Coronary artery (tissue), 2 donors: Measurements from ENCODE around the gene POM121C.
"Not testable (repeated sequence)": the region's sequence is repeated elsewhere in the genome, so short reads cannot be mapped to it uniquely, and the experiment has no call there.

Source experiments
- DNase-seq: peaks from one replicate; pipeline ENCODE4 v3.0.0-alpha.2; 2017; ENCODE audit warnings: low spot score
- H3K27ac ChIP-seq, 2 donors: fragments of 200-600 bp; sonication (generic); one replicate each; pipeline ENCODE4 v1.5.1; 2016 to 2019
- H3K4me3 ChIP-seq: fragments of 200-600 bp; sonication (generic); 2 replicates; pipeline ENCODE4 v1.5.1; 2016; ENCODE audit warnings: mild to moderate bottlenecking, moderate library complexity
- CTCF ChIP-seq: fragments of 200-600 bp; sonication (generic); IDR thresholded peaks from one replicate; pipeline ENCODE4 v1.5.1; 2019; ENCODE audit warnings: antibody characterized with exemption

POM121C gene

GRCh38 chr7:75485979-75486643 is at the start of gene POM121C:
Gene POM121C, minus strand, starts transcription at chr7:75486299. Its CDS starts 44,803 bp downstream, at chr7:75441496.
- Histone ChIP-seq H3K27ac (peak within 1 kb of the TSS; percentile 86 to 92), H3K4me3 (peak within 1 kb of the TSS; percentile 90)
- DNase-seq, result peak; percentile 95

- Histone ChIP-seq H3K27ac (no peak overlapping the region), H3K4me3 (no peak overlapping the region)
- DNase-seq, result no peak
- TF ChIP-seq CTCF, result no peak
These were observed 48.7 kb upstream of the POM121C start for GRCh38 chr7:75534727-75535307.

DNA sequence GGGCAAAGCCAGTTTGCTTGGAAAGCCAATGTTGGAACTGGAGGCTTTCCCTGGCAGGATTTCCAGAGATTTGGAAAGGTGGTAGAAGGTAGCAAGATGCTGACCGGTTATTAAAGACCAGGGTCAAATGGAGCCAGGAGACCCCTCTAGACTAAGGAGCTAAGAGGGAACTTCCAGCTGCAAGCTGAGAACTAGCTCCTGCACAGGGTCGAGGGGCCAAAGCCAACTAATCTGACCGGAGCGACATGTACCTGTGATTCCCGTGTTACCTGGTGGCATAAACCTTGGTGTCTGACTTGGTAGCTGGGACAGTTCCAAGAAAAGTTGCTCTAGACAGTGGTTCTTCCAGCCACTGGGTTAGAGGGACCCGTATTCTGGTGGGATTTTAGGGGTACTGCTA is 47.8 kb upstream of the POM121C start:
- TF ChIP-seq CTCF, result no peak
- Histone ChIP-seq H3K4me3 (no peak overlapping the region), H3K27ac (no peak overlapping the region)
- DNase-seq, result peak; percentile 47

GRCh38 chr7:75532639-75533038 is 46.5 kb upstream of the POM121C start:
- TF ChIP-seq CTCF, result no peak
- Histone ChIP-seq H3K4me3 (no peak overlapping the region), H3K27ac (no peak overlapping the region)
- no peak for DNase-seq

GRCh38 chr7:75531359-75531821 is 45.3 kb upstream of the POM121C start:
- Histone ChIP-seq H3K27ac (no peak overlapping the region), H3K4me3 (no peak overlapping the region)
- no peak for DNase-seq
- no peak for TF ChIP-seq CTCF

- H3K27ac ChIP-seq, result peak overlapping the region; percentile 41 to 88
- DNase-seq, result not testable (repeated sequence)
These were observed 41.2 kb upstream of the POM121C start for GRCh38 chr7:75527224-75527722.

DNA sequence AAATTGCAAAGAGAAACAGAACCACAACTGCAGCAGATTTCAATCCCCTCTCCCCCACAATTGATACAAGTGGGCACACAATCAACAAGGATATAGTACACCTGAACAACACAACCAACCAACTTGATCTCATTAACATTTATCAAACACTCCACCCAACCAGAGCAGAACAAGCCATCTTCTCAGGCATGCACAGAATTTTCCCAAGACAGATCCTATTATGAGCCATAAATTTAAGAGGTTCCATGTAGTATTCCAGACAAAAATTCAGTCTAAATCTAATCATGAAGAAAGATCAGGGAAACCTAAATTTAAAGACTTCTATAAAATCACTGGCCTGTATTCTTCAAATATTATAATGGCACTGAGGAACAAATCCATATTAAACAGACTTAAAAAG is 35.6 kb upstream of the POM121C start:
- H3K4me3 ChIP-seq, DNase-seq: not testable (repeated sequence)

More at GRCh38 chr7:75527224-75527722, 41.2 kb upstream of the POM121C start:
- H3K4me3 ChIP-seq, result peak overlapping the region; percentile 84

GRCh38 chr7:75518842-75519241 is 32.7 kb upstream of the POM121C start:
- H3K4me3 ChIP-seq, DNase-seq, H3K27ac ChIP-seq: not testable (repeated sequence)

More for the DNA sequence above, 35.6 kb upstream of the POM121C start:
- H3K27ac ChIP-seq, result not testable (repeated sequence)

DNA sequence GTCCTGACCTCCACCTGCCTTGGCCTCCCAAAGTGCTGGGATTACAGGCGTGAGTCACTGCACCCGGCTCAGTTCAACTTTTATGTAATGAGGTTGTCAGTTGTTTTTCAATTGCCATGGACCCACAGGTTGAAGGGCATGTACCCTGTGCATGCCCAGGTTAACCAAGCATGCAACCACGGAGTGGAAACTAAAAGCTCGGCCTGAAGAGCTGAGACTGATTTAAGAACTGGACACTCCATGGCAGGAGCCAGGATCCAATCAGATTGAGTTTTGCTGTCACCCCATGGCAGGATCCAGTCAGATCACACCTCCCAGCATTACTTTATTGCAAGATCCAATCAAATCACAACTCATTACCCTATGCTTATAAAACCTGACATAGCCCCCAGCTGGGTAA is 22.9 kb upstream of the POM121C start:
- not testable (repeated sequence) for DNase-seq, H3K27ac ChIP-seq, H3K4me3 ChIP-seq

- not testable (repeated sequence) for DNase-seq, H3K27ac ChIP-seq, H3K4me3 ChIP-seq
These were observed 5.9 kb upstream of the POM121C start, which contains the start of gene SPDYE5 for GRCh38 chr7:75492020-75492419. Gene SPDYE5, plus strand, starts transcription at chr7:75492320. Its CDS starts 1,728 bp downstream, at chr7:75494048.

- peak overlapping the region; percentile 90 for H3K4me3 ChIP-seq
- peak overlapping the region; percentile 86 to 92 for H3K27ac ChIP-seq
- DNase-seq, result not testable (repeated sequence)
These were observed 632 bp downstream of the POM121C start for GRCh38 chr7:75485355-75485978.

GRCh38 chr7:75480313-75480712 is 5.8 kb downstream of the POM121C start:
- not testable (repeated sequence) for DNase-seq, H3K4me3 ChIP-seq, H3K27ac ChIP-seq

- H3K27ac ChIP-seq, H3K4me3 ChIP-seq, DNase-seq: not testable (repeated sequence)
These were observed 8.6 kb downstream of the POM121C start for GRCh38 chr7:75477457-75477856.

GRCh38 chr7:75470166-75470565 is 15.9 kb downstream of the POM121C start:
- H3K27ac ChIP-seq, DNase-seq, H3K4me3 ChIP-seq: not testable (repeated sequence)
